HT-29 (cell line): Measurements from ENCODE around the gene SHC2. TPM values are rescaled to one million over a fixed set of nuclear protein-coding genes. Genes with fewer than 3 reads are reported as not detected.
"Not testable (repeated sequence)": the region's sequence is repeated elsewhere in the genome, so short reads cannot be mapped to it uniquely, and the experiment has no call there.

Source experiments
- DNase-seq: peaks from one replicate; pipeline ENCODE4 v3.0.0-alpha.2; 2015; ENCODE audit warnings: low spot score
- total RNA-seq: library from RNA; depleted of rRNA; stranded (reverse); fragments of >200 nt; shearing (Covaris generic); gene quantifications from 2 replicates; pipeline ENCODE4 v1.2.3, GENCODE V29; 2014

SHC2 gene
- total RNA-seq, 1 experiment from 2014 or later = not detected

DNA sequence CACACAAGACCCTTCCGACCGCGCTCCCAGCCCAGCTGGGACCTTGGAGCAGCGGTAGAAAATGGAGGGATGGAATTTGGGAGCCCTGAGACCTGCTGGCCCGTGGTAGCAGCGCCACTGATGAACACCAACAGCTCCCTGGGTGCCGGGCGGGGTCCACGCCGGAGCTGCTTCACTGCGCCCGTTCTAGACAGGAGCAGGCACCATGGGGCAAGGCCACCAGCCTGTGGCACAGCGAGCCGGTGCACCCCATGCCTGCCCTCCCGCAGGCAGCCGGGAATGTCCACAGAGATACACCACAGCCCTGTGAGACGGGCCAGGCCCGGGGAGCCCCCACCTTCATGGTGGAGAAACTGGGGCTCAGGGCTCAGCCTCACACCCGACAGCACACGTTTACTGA, 9.9 kb upstream of the SHC2 start:
- DNase-seq = no peak

DNA sequence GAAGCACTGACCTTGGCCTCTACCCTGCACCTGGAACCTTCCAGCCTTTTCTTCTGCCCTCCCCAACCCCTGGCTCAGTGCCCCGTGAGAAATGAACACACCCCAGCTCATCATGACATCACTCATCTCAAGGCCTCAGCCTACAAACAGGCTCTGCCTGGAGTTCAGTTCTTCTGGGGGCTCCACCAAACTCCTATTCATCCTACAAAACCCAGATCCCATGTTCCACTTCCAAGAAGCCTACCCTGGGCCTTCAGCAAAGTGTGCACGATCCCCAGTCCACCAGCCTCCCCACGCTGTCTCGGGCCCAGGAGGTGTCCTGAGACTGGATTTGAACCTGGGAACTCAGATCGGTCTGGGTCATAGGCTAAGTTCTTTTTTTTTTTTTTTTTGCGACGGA, 9.0 kb upstream of the SHC2 start:
- no peak for DNase-seq

DNA sequence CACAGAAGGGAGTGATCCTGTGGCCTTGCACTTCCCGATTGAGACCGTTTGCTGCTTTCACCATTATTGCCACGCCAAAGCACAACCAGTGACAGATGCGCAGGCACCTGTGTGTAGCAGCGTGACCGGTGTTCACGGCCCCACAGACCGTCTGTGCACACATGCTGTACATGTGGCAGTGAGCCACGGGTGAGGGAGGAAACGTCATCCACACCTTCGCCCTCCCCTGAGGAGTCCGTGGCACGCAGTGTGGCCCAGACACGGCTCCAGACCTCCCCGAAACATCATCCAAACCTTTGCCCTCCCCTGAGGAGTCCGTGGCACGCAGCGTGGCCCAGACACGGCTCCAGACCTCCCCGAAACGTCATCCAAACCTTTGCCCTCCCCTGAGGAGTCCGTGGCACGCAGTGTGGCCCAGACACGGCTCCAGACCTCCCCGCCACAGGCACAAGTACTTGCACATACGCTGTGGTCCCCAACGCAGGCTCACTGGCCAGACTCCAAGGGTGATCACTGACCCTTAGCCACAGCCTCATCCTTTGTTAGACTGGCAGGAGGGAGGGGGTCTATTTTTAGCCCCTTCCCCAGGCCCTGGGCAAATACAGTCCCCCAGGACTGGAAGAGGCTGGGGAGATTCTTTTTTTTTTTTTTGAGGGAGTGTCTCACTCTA, 7.9 kb upstream of the SHC2 start:
- no peak for DNase-seq

DNA sequence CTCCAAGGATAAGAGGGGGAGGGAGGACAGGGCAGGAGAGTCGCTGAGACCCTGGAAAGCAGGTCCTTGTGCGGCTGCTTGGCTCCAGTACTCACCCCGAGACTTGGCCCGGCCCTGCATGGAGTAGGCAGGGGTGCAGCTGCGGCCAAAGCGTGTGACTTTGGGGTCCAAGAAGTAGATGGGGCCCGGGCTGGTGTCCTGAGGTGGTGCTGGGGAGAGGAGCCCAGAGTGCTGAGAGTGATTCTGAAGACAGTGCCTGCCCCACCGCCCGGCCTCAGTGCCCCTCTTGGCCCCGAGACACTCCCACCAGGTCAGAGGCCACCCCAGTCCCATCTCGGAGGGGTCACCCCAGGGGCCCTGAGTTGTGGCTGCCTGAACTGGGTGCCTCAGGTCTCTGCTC, 6.7 kb upstream of the SHC2 start:
- no peak for DNase-seq

DNA sequence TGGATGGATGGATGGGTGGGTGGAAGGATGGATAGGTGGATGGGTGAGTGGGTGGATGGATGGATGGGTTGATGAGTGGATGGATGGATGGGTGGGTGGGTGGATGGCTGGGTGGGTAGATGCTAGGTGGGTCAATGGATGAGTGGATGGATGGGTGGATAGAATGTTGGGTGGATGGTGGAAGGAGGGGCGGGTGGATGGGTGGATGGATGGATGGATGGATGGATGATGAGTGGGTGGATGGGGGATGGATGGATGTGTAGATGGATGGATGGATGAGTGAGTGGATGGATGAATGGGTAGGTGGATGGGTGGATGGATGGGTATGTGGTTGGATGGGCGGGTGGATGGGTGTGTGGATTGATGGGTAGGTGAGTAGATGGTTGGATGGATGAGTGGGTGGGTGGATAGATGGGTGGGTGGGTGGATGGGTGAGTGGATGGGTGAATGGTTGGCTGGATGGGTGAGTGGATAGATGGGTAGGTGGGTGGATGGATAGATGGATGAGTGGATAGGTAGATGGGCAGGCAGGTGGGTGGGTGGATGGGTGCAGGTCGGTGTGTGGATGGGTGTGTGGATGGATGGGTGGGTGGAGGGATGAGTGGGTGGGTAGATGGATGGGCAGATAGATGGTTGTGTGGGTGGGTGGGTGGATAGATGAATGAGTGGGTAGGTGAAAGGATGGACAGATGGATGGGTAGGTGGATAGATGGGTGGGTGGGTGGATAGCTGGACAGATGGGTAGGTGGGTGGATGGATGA, 4.4 kb upstream of the SHC2 start:
- no peak for DNase-seq

DNA sequence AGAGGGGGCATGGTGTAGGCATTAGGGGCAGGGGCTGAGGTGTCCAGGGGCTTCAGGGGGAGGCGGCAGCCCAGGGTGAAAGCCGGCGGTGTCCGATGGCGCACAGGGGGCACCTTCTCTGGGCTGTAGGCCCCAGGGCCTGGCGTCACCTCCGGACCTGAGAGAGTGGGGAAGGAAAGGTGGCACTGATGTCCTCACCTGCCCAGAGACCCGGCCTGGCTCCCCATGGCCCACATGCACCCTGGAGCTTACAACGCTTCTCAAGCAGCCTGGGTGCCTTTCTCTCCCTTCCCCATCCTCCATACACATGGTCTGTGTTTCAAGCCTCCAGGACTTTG, 3.3 kb upstream of the SHC2 start:
- DNase-seq = no peak

DNA sequence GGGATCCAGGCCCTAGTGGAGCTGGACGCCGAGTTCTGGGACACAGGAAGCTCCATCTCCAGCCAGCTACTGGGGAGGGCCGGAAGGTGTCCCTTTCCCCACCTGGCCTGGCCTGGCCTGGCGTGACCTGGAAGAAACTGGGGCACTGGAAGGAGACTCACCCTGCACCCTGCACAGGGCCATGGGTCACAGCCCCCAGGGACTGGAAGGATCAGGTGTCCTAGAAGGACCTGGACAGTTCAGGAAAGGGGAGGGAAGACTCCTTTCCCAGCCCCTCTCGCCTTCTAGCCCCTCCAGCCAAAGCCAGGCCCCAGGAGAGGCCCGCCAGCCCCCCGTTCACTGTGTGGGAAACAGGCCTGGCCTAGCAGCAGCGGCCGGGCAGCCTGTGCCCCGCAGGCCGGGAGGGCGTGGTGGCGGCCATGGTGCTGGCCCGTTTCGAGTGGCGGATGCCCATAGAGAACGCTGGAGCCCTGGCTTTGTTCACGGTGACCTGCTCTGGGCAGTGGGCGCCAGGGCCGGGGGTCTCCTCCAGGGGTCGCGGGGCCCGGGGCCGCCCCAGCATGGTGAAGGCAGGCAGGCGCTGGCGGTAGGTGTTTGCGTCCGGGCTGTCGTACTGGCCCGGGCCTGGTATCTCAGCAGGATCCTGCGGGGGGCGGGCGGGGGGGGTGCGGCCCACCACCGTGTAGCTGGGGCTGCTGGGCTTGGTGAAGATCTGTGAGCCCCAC, 2.8 kb upstream of the SHC2 start:
- DNase-seq = no peak

DNA sequence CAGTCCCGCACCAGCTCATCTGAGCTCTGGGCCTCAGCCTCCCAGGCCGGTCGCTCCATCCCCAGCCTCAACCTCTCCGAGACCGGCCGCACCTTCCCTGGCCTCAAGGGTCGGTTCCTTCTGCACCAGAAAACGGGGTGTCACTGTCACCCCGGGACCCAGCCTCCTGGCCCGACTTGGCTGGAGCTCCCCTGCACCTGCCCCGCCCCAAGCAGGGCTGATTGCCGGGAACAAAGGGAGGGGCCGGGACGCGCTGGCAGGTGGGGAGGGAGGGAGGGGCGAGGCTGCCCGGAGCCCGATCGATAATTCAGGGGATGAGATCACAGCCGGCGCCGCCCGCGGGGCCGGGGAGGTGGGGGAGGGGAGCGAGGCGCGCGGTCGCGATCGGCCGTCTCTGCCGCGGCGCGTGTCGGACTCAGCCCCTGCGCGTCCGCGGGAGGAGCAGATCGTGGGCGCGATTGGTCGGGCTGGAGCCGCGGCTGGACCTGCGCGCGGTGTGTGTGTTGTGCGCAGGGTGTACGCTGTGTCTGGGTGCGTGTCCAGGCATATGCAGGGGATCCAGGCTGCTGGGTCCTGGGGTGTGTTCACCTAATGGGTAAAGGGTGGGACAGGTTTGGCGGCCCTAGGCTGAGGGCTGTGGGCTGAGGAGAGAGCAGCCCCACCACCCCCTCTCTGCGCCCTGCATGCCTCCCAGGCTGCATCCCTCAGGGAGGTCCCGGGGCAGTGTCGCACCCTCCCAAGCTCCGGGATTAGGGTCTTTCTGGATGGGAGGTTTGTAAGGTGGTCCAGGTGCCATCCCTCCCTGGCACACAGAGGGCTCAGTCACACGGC, 1.1 kb upstream of the SHC2 start:
- DNase-seq = peak; percentile 40

DNA sequence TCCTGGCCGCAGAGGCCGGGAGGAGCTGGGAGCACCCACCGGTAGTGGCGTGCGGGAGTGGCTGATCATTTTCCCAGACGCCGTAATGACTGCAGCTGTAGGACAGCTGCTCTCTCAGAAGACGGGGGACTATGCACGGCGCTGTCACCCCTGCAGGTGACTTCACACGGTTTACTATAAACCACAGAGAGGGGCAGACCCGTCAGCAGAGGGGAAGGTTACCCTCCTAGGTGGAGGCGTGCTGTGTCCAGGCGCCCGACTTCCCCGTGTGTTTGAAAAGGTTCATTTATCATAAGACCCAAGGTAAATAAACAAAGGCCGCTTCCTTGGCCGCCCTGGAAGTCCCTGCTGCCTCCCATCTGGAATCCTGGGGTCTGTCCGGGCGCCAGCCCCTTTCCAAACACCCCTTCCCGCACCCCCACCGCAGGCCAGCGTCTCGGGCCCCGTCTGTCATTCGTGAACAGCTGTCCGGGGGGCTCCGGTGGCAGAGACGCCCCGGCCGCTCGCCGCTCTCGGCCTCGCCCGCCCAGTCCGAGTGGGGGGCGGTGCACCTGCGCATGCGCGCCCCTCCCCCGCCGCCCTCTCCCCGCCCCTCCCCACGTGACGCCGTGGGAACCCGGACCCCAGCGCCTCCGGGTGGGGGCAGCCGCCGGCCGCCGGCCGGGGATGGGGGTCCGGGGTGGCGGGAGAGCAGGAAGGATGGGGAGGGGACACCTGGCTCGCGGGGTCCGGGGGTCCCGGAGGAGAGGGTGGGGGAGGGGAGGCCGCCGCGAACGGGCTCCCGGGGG, 915 bp downstream of the SHC2 start:
- DNase-seq = peak; percentile 34

DNA sequence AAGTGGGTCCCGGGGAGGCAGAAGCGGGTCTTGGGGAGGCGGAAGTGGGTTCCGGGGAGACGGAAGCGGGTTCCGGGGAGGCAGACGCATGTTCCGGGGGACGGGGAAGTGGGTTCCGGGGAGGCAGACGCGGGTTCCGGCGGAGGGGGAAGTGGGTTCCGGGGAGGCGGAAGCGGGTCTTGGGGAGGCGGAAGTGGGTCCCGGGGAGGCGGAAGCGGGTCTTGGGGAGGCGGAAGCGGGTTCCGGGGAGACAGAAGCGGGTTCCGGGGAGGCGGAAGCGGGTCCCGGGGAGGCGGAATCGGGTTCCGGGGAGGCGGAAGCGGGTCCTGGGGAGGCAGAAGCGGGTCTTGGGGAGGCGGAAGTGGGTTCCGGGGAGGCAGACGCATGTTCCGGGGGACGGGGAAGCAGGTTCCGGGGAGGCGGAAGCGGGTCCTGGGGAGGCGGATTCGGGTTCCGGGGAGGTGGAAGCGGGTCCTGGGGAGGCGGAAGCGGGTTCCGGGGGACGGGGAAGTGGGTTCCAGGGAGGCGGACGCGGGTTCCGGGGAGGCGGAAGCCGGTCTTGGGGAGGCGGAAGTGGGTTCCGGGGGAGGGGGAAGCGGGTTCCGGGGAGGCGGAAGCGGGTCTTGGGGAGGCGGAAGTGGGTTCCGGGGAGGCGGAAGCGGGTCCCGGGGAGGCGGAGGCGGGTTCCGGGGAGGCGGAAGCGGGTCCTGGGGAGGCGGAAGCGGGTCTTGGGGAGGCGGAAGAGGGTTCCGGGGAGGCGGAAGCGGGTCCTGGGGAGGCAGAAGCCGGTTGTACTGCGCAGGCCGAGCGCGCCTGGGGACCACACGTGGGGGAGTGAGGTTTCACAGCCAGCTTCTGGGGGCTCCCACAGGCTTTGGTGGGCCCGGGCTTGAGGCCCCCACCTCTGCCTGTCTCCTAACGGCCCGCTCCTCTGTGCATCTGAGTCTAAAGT, 2.5 kb downstream of the SHC2 start:
- no peak for DNase-seq

DNA sequence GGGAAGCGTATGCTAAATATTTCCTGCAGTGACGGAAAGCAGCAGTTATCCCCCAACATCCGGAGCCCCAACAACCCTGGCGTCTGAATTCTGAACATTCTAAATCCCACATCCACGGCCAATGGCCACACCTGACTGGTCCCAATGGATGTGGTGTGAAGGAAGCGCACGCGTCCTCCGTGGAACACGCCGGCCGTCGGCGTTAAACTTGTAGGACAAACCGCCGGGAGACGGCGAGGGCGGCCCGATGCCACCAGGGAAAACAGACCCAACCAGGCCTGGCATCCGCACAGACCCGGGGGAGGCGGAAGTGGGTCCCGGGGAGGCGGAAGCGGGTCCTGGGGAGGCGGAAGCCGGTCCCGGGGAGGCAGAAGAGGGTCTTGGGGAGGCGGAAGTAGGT, 3.2 kb downstream of the SHC2 start:
- no peak for DNase-seq

DNA sequence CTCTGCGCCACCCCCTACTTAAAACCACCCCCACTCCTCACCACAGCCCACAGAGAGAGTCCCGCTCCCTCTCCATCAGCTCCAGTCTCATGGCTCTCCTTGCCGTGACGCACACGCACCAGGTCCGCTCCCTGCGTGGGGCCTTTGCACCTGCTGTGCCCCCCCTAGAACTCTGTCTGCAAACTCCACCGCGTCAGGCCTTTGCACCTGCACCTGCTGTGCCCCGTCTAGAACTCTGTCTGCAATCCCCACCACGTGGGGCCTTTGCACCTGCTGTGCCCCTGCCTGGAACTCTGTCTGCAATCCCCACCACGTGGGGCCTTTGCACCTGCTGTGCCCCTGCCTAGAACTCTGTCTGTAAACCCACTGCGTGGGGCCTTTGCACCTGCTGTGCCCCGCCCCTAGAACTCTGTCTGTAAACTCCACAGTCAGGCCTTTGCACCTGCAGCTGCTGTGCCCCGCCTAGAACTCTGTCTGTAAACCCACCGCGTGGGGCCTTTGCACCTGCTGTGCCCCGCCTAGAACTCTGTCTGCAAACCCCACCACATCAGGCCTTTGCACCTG, 4.2 kb downstream of the SHC2 start:
- DNase-seq = no peak

DNA sequence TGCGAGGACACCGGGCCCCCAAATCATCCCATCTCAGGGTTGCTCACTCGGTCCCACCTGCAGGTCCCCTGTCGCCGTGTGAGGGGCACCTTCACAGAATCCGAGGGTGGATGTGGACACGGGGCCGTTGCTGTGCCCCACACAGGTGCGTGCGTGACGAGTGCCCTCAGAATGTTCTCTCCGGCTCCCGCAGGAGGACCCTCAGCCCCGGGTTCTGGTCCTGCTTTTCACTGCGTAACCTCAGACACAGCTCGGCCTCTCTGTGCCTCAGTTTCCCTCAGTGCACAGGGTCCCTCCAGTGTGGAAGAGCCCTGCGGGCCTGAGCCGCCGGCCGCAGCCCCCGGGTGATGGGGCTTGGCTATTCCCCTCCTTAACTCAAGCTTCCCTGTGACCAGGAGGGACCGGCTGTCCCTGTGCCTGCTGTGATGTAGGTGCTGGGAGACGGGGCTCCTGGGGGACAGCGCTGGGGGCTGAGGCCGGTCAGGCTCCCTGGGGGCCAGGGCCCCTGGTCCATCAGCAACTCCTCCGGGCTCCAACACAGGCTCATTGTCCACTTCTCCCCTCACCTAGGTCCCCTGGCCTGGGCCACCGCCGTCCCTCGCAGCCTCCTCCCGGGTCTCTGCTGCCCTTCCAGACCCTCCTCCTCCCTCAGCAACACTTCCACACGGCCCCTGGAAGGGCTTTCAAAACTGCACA, 4.8 kb downstream of the SHC2 start:
- no peak for DNase-seq

DNA sequence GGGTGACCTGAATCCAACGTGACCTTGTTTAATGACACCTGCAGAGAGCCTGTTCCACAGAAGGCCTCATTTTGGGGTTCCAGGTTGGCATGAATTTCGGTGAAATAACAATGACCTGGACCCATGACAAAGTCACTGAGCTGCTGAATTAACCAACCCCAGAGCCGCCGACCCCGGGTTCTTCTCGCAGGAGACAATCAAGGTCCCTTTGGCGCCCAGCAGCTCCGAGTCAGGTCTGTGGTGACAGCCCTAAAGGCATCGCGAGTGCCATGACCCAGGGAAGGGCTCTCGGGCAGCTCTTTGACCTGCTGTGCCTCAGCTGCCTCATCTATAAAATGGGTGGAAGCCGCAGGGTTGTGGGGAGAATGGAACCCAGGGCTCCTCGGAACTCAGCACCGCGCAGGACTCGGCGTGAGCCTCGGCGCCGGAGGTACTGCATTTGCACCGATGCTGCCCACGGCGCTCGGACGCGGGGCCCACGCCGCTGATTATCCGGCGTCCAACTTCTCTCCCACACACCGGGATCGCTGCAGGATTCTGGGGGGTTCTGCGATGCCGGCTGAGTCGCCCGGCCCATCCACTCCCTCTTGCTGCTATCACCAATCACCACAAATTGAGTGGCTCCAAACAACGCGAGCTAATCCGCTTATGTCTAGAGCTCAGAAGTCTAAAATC, 5.7 kb downstream of the SHC2 start:
- no peak for DNase-seq

DNA sequence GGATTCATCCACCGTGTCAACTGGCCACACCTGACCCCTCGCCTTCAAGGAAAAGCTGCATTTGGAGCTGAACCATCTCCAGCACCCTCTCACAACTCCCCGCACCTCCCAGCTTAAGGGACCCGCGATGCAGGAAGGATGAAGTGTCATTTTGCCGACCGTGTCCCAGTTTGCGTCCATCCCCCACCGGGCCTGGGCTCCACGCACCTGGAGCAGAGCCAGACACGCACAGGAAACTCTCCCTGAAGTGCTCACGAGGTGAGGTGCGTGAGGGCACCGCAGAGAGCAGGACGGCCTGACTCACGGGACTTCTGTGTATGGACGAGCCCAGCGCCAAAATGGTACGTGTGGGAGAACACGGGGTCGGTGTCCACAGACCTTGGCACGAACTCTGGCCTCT, 7.2 kb downstream of the SHC2 start:
- no peak for DNase-seq

DNA sequence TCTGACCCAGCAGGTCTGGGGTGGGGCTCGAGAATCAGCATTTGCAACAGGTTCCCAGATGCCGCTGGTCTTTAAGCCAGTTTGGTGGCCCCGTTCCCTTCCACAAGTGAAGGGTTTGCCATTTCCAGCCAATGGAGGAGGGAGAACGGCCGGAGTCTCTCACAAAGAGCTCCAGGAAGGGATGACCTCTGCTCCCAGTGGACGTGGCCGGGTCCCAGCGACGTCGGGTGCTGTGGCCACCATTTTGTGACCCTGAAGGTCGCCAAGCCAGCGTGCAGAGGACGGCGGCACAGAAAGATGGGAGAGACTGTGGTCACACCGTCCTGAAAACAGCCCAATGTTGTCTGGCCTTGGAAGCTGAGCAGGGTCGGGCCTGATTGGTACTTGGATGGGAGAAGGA, 8.0 kb downstream of the SHC2 start:
- DNase-seq = no peak

DNA sequence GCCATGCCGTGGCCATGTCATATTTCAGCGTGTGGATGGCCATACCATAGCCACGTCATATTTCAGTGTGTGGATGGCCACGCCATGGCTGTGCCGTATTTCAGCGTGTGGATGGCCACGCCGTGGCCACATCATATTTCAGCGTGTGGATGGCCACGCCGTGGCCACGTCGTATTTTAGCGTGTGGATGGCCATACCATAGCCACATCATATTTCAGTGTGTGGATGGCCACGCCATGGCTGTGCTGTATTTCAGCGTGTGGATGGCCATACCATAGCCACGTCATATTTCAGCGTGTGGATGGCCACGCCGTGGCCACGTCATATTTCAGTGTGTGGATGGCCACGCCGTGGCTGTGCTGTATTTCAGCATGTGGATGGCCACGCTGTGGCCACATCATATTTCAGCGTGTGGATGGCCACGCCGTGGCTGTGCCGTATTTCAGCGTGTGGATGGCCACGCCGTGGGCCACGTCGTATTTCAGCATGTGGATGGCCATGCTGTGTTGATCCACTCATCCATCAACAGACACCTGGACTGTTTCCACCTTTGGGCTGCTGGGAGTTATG, 9.8 kb downstream of the SHC2 start:
- not testable (repeated sequence) for DNase-seq

DNA sequence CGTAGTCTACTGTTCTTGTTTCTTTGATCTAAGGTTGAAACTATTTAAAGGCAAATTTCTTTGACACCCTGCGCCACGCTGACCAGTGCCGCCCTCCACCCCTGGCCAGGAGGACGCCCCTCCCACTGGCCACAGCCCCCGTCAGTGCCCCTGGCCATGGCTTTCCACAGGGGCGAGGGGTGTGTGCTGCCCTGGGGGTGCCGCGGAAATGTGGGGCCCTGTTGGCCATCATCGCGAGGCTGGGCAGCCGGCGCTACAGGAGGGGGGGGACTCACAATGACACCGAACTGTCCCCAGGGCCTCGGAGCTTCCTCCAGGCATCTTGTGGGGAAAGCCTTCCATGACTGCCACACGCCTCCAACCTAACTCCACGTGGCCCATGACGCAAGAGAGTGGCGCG, 10.9 kb downstream of the SHC2 start:
- DNase-seq = no peak
